Measurements from ENCODE around the gene FAM193B.
A peak's percentile ranks its signal among the peaks of the same experiment; 100 is the strongest.
"Not testable (repeated sequence)": the region's sequence is repeated elsewhere in the genome, so short reads cannot be mapped to it uniquely, and the experiment has no call there.

Gene FAM193B

GRCh38 chr5:177497292-177498012, 56.9 kb downstream of the FAM193B start, which contains the start of gene PDLIM7:
Gene PDLIM7, minus strand, starts transcription at chr5:177497604. Its CDS starts 1,092 bp downstream, at chr5:177496512.
- peak; percentile 94 for DNase-seq

- DNase-seq, result no peak
Measured at GRCh38 chr5:177496727-177497291, 57.6 kb downstream of the FAM193B start.

- no peak for DNase-seq
Measured at GRCh38 chr5:177496070-177496726, 58.2 kb downstream of the FAM193B start.

GRCh38 chr5:177495243-177496060, 58.9 kb downstream of the FAM193B start:
- DNase-seq, result no peak

- DNase-seq, result peak; percentile 75
Measured at GRCh38 chr5:177494346-177495195, 59.8 kb downstream of the FAM193B start.

GRCh38 chr5:177493795-177494345, 60.5 kb downstream of the FAM193B start:
- no peak for DNase-seq

GRCh38 chr5:177492841-177493240, 61.5 kb downstream of the FAM193B start:
- DNase-seq, result no peak

- DNase-seq, result no peak
Measured at GRCh38 chr5:177491983-177492746, 62.2 kb downstream of the FAM193B start.

GRCh38 chr5:177491429-177491945, 62.9 kb downstream of the FAM193B start:
- DNase-seq, result no peak

GRCh38 chr5:177490992-177491391, 63.4 kb downstream of the FAM193B start:
- no peak for DNase-seq

- no peak for DNase-seq
Measured at GRCh38 chr5:177490311-177490991, 63.9 kb downstream of the FAM193B start.

GRCh38 chr5:177489119-177489716, 65.1 kb downstream of the FAM193B start:
- no peak for DNase-seq

GRCh38 chr5:177487975-177488374, 66.4 kb downstream of the FAM193B start:
- DNase-seq, result no peak

- DNase-seq, result no peak
Measured at GRCh38 chr5:177487144-177487543, 67.2 kb downstream of the FAM193B start.

GRCh38 chr5:177486256-177486655, 68.1 kb downstream of the FAM193B start:
- no peak for DNase-seq

GRCh38 chr5:177485753-177486152, 68.6 kb downstream of the FAM193B start:
- not testable (repeated sequence) for DNase-seq

- DNase-seq, result no peak
Measured at GRCh38 chr5:177484902-177485549, 69.3 kb downstream of the FAM193B start.

- no peak for DNase-seq
Measured at GRCh38 chr5:177483994-177484901, 70.1 kb downstream of the FAM193B start.
